GM12878 (cell line): ENCODE measurements around the gene BPTF. TPM values are rescaled to one million over a fixed set of nuclear protein-coding genes. Genes with fewer than 3 reads are reported as not detected.
"Not testable (repeated sequence)": the region's sequence is repeated elsewhere in the genome, so short reads cannot be mapped to it uniquely, and the experiment has no call there.

Source experiments
- ATAC-seq: fragments of 200-7000 bp; cut with Tn5 transposase; 3 replicates; pipeline ENCODE4 v1.9.1; 2020; ENCODE audit warnings: mild to moderate bottlenecking, moderate library complexity
- BruUV-seq: library from RNA; stranded (reverse); fragments of 400-500 nt; replicated peaks from 2 replicates; lab custom pipeline; 2021; lab: Mats Ljungman, UMichigan
- CTCF ChIA-PET: fragments of 300-600 bp; sonication (Branson Sonifier 250); formaldehyde crosslinking; extraction: SDS; loops from one replicate; lab custom pipeline; 2021; ENCODE audit warnings: inconsistent platforms; lab: Yijun Ruan, JAX
- POLR2A ChIA-PET: fragments of 350-600 bp; formaldehyde crosslinking; extraction: SDS; loops from one replicate; lab custom pipeline; 2021; ENCODE audit warnings: inconsistent platforms; lab: Charles Lee
- RAD21 ChIA-PET: fragments of 300-600 bp; sonication (Branson Sonifier 250); formaldehyde crosslinking; loops from one replicate; lab custom pipeline; 2023; ENCODE audit warnings: antibody characterized with exemption; ENCODE audit not compliant: unreplicated experiment; lab: Charles Lee
- SMC1A ChIA-PET: fragments of 300-600 bp; sonication (Branson Sonifier 250); formaldehyde crosslinking; loops from one replicate; lab custom pipeline; 2023; ENCODE audit not compliant: unreplicated experiment, uncharacterized antibody; lab: Charles Lee
- DNase-seq: peaks from one replicate; pipeline ENCODE4 v3.0.0-alpha.2; 2011; ENCODE audit warnings: low read depth, low spot score
- FAIRE-seq: peaks from 3 replicates; lab custom pipeline; 2011; peaks lifted over from hg19 to GRCh38; lab: Jason Lieb, UNC
- H2AFZ ChIP-seq: 2 replicates; pipeline ENCODE4 v1.6.0; 2011; ENCODE audit warnings: low read depth, low read length, control low read depth; ENCODE audit not compliant: control insufficient read depth
- H3K27ac ChIP-seq: 2 replicates; pipeline ENCODE4 v1.5.1; 2011; ENCODE audit warnings: control low read depth; ENCODE audit not compliant: control insufficient read depth, insufficient read depth
- H3K27me3 ChIP-seq, 2 experiments: replicated peaks in 1 of 2; 2 replicates each; pipeline versions ENCODE4 v1.6.0 to v1.6.1; 2011; ENCODE audit warnings: low read length in 1 of 2; ENCODE audit not compliant: control insufficient read depth in 2 of 2, insufficient read depth in 2 of 2
- H3K36me3 ChIP-seq, 2 experiments: 2 replicates each; pipeline ENCODE4 v1.5.1; 2011; ENCODE audit warnings: low read length in 1 of 2; ENCODE audit not compliant: control insufficient read depth in 2 of 2, insufficient read depth in 2 of 2
- H3K4me1 ChIP-seq: 2 replicates; pipeline ENCODE4 v1.6.1; 2011; ENCODE audit warnings: mild to moderate bottlenecking, low read length, moderate library complexity, mixed read lengths; ENCODE audit not compliant: control insufficient read depth, insufficient read depth
- H3K4me2 ChIP-seq: 2 replicates; pipeline ENCODE4 v1.6.0; 2011; ENCODE audit warnings: control low read depth; ENCODE audit not compliant: control insufficient read depth, insufficient read depth
- H3K4me3 ChIP-seq: fragments of 200-600 bp; sonication (generic); 2 replicates; pipeline ENCODE4 v1.5.1; 2016
- H3K79me2 ChIP-seq: 2 replicates; pipeline ENCODE4 v1.6.0; 2011; ENCODE audit warnings: low read length; ENCODE audit not compliant: control insufficient read depth, insufficient read depth
- H3K9ac ChIP-seq: 2 replicates; pipeline ENCODE4 v1.8.0; 2011; ENCODE audit warnings: low read length, control low read depth, mixed read lengths; ENCODE audit not compliant: control insufficient read depth, insufficient read depth
- H3K9me3 ChIP-seq: replicated peaks from 3 replicates; pipeline ENCODE4 v1.5.1; 2011; ENCODE audit warnings: mild to moderate bottlenecking, low read length; ENCODE audit not compliant: control insufficient read depth, insufficient read depth
- H4K20me1 ChIP-seq: 2 replicates; pipeline ENCODE4 v1.6.0; 2011; ENCODE audit not compliant: control insufficient read depth, insufficient read depth
- CUX1 ChIP-seq: IDR thresholded peaks from 2 replicates; pipeline ENCODE4 v1.6.1; 2012; ENCODE audit warnings: improper control_type of control experiment, low read depth, low read length; ENCODE audit not compliant: insufficient replicate concordance
- MXI1 ChIP-seq: fragments of 150-350 bp; IDR thresholded peaks from 2 replicates; pipeline ENCODE4 v1.6.1; 2011; ENCODE audit warnings: low read depth, mild to moderate bottlenecking, inconsistent platforms, low read length, improper control_type of control experiment
- NR2C2 ChIP-seq: IDR thresholded peaks from 2 replicates; pipeline ENCODE4 v1.6.1; 2011; ENCODE audit warnings: borderline replicate concordance, low read depth; ENCODE audit not compliant: control insufficient read depth, insufficient read length
- SMARCA5 ChIP-seq: fragments of 450-650 bp; IDR thresholded peaks from 2 replicates; pipeline ENCODE4 v1.6.1; 2017; ENCODE audit warnings: mild to moderate bottlenecking
- YY1 ChIP-seq: IDR thresholded peaks from 2 replicates; pipeline ENCODE4 v1.6.1; 2011; ENCODE audit warnings: low read depth, mild to moderate bottlenecking, low read length
- WGBS: methylation state at CpG from one replicate; pipeline ENCODE4 v1.1.6; 2016; ENCODE audit warnings: low lambda C conversion rate; ENCODE audit not compliant: insufficient replicate concordance, insufficient coverage; ENCODE audit errors: missing lambda C conversion rate; 5-methylcytosine and 5-hydroxymethylcytosine counted together
- in situ Hi-C: fragments of 300-500 bp; cut with MboI; formaldehyde crosslinking; loops from 9 replicates; pipeline ENCODE4 v1.14.3; 2018; ENCODE audit warnings: mixed read lengths
- intact Hi-C: fragments of 100-400 bp; cut with micrococcal nuclease; formaldehyde crosslinking; loops from one replicate; pipeline ENCODE4 v1.14.2; 2022; ENCODE audit not compliant: unreplicated experiment
- polyA plus RNA-seq, 11 experiments: library from polyadenylated mRNA; depleted of rRNA in 4 of 11; unstranded in 6 of 11; stranded (reverse) in 5 of 11; fragments of >200 nt; fragmentation: Nextera tagmentation in 4 of 11; fragmentation: Illumina TruSeq in 1 of 11; extraction: Ambion mirVana in 4 of 11; extraction: Trizol in 1 of 11; gene quantifications; 1 replicate in 1 of 11; 2 replicates in 10 of 11; pipeline versions ENCODE4 v1.2.1 to v1.2.3, GENCODE V29; 2011 to 2016; ENCODE audit warnings: inconsistent platforms in 2 of 11, missing spikeins in 2 of 11, low read depth in 1 of 11
- total RNA-seq, 4 experiments: library from RNA; depleted of rRNA in 3 of 4; stranded (reverse); fragments of >200 nt in 3 of 4; fragmentation: Illumina TruSeq in 1 of 4; extraction: Trizol in 1 of 4; gene quantifications; 2 replicates each; pipeline versions ENCODE4 v1.2.1 to v1.2.3, GENCODE V29; 2013 to 2021
- TF ChIP-seq, protein P1 (sequence below): IDR thresholded peaks from 2 replicates; pipeline ENCODE4 v1.6.1; 2011; ENCODE audit warnings: borderline replicate concordance, low read depth, mild to moderate bottlenecking, moderate library complexity, low read length; ENCODE audit not compliant: insufficient read depth, poor library complexity, severe bottlenecking
- TF ChIP-seq, protein P2 (sequence below): fragments of 450-650 bp; IDR thresholded peaks from 2 replicates; pipeline ENCODE4 v1.6.1; 2016; ENCODE audit warnings: mild to moderate bottlenecking, moderate library complexity, borderline replicate concordance

The BPTF gene
- total and polyA plus RNA-seq, 10 of the 15 experiments (the other 5 are each of a cell fraction or from before 2014, with no cell fraction given), result 19.4 to 78.3 (median 44.8) TPM

GRCh38 chr17:67902511-67903231 is 77.4 kb downstream of the BPTF start (continued):
- TF ChIP-seq CUX1 (no peak), NR2C2 (no peak), YY1 (no peak), SMARCA5 (no peak), MXI1 (no peak)
- TF ChIP-seq, protein P1, sequence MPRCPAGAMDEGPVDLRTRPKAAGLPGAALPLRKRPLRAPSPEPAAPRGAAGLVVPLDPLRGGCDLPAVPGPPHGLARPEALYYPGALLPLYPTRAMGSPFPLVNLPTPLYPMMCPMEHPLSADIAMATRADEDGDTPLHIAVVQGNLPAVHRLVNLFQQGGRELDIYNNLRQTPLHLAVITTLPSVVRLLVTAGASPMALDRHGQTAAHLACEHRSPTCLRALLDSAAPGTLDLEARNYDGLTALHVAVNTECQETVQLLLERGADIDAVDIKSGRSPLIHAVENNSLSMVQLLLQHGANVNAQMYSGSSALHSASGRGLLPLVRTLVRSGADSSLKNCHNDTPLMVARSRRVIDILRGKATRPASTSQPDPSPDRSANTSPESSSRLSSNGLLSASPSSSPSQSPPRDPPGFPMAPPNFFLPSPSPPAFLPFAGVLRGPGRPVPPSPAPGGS, result no peak
- TF ChIP-seq, protein P2, sequence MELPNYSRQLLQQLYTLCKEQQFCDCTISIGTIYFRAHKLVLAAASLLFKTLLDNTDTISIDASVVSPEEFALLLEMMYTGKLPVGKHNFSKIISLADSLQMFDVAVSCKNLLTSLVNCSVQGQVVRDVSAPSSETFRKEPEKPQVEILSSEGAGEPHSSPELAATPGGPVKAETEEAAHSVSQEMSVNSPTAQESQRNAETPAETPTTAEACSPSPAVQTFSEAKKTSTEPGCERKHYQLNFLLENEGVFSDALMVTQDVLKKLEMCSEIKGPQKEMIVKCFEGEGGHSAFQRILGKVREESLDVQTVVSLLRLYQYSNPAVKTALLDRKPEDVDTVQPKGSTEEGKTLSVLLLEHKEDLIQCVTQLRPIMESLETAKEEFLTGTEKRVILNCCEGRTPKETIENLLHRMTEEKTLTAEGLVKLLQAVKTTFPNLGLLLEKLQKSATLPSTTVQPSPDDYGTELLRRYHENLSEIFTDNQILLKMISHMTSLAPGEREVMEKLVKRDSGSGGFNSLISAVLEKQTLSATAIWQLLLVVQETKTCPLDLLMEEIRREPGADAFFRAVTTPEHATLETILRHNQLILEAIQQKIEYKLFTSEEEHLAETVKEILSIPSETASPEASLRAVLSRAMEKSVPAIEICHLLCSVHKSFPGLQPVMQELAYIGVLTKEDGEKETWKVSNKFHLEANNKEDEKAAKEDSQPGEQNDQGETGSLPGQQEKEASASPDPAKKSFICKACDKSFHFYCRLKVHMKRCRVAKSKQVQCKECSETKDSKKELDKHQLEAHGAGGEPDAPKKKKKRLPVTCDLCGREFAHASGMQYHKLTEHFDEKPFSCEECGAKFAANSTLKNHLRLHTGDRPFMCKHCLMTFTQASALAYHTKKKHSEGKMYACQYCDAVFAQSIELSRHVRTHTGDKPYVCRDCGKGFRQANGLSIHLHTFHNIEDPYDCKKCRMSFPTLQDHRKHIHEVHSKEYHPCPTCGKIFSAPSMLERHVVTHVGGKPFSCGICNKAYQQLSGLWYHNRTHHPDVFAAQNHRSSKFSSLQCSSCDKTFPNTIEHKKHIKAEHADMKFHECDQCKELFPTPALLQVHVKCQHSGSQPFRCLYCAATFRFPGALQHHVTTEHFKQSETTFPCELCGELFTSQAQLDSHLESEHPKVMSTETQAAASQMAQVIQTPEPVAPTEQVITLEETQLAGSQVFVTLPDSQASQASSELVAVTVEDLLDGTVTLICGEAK, result no peak
- TF ChIP-seq, all 136 proteins: peak for 0

GRCh38 chr17:67905298-67905697 is 80.0 kb downstream of the BPTF start:
- H4K20me1 ChIP-seq, H3K27ac ChIP-seq, H3K4me2 ChIP-seq, H3K9me3 ChIP-seq, CTCF ChIA-PET, H3K4me1 ChIP-seq, ATAC-seq, H3K9ac ChIP-seq, H2AFZ ChIP-seq, SMC1A ChIA-PET, BruUV-seq, FAIRE-seq, RAD21 ChIA-PET, H3K79me2 ChIP-seq, DNase-seq, H3K27me3 ChIP-seq, H3K4me3 ChIP-seq, in situ Hi-C loops, intact Hi-C loops: not testable (repeated sequence)
- 50% methylated on average over 2 of the region's 2 CpGs for WGBS
- peaks cover 4 to 25% of the 10 kb centered on the region in 2 experiments for H3K36me3 ChIP-seq
- POLR2A ChIA-PET, result interaction anchor here (0.7 kb wide), 1 partner anchor 20 kb away, joined by 3 read pairs; no protein-coding TSS in a partner anchor
